MCF 10A (cell line): ENCODE measurements around the gene KLHDC4. TPM values are rescaled to one million over a fixed set of nuclear protein-coding genes. Genes with fewer than 3 reads are reported as not detected.

ENCODE experiments used
- BruUV-seq: library from RNA; stranded (reverse); fragments of 400-500 nt; replicated peaks from 2 replicates; lab custom pipeline; 2021; lab: Mats Ljungman, UMichigan
- CTCF ChIA-PET: fragments of 300-600 bp; sonication (Branson Sonifier 250); formaldehyde crosslinking; extraction: SDS; loops from one replicate; lab custom pipeline; 2021; ENCODE audit warnings: antibody characterized with exemption, inconsistent platforms; lab: Yijun Ruan, JAX
- POLR2A ChIA-PET: fragments of 300-600, 350-650 bp; sonication (Branson Sonifier 250); formaldehyde crosslinking; extraction: SDS; loops from one replicate; lab custom pipeline; 2020; ENCODE audit warnings: antibody characterized with exemption, inconsistent platforms; lab: Yijun Ruan, JAX
- DNase-seq: peaks from one replicate; pipeline ENCODE4 v3.0.0-alpha.2; 2018; ENCODE audit not compliant: unreplicated experiment
- H3K27ac Mint-ChIP-seq: one replicate; pipeline ENCODE4 v1.8.0; 2022; ENCODE audit warnings: mild to moderate bottlenecking, low read depth, mixed read lengths; ENCODE audit not compliant: unreplicated experiment
- H3K27me3 Mint-ChIP-seq: one replicate; pipeline ENCODE4 v1.8.0; 2022; ENCODE audit warnings: mixed read lengths; ENCODE audit not compliant: insufficient read depth, unreplicated experiment
- H3K36me3 Mint-ChIP-seq: one replicate; pipeline ENCODE4 v1.8.0; 2022; ENCODE audit warnings: mild to moderate bottlenecking, moderate library complexity, mixed read lengths; ENCODE audit not compliant: insufficient read depth, unreplicated experiment
- H3K4me1 Mint-ChIP-seq: one replicate; pipeline ENCODE4 v1.8.0; 2022; ENCODE audit warnings: mixed read lengths; ENCODE audit not compliant: insufficient read depth, unreplicated experiment
- H3K4me3 Mint-ChIP-seq: one replicate; pipeline ENCODE4 v1.8.0; 2022; ENCODE audit warnings: mild to moderate bottlenecking, moderate library complexity, mixed read lengths; ENCODE audit not compliant: unreplicated experiment
- H3K9me3 Mint-ChIP-seq: one replicate; pipeline ENCODE4 v1.8.0; 2022; ENCODE audit warnings: mixed read lengths; ENCODE audit not compliant: unreplicated experiment
- intact Hi-C: fragments of 100-400 bp; cut with micrococcal nuclease; formaldehyde crosslinking; loops from 2 replicates; pipeline ENCODE4 v1.14.1; 2022
- total RNA-seq: library from RNA; stranded (reverse); gene quantifications from 2 replicates; pipeline ENCODE4 v1.2.3, GENCODE V29; 2022
- TF ChIP-seq, protein P1 (sequence below): fragments of 200-600 bp; IDR thresholded peaks from one replicate; pipeline ENCODE4 v1.8.0; 2022; ENCODE audit warnings: antibody characterized with exemption, mild to moderate bottlenecking; ENCODE audit not compliant: unreplicated experiment

The KLHDC4 gene
- total RNA-seq, 1 experiment from 2014 or later = 106 TPM

DNA sequence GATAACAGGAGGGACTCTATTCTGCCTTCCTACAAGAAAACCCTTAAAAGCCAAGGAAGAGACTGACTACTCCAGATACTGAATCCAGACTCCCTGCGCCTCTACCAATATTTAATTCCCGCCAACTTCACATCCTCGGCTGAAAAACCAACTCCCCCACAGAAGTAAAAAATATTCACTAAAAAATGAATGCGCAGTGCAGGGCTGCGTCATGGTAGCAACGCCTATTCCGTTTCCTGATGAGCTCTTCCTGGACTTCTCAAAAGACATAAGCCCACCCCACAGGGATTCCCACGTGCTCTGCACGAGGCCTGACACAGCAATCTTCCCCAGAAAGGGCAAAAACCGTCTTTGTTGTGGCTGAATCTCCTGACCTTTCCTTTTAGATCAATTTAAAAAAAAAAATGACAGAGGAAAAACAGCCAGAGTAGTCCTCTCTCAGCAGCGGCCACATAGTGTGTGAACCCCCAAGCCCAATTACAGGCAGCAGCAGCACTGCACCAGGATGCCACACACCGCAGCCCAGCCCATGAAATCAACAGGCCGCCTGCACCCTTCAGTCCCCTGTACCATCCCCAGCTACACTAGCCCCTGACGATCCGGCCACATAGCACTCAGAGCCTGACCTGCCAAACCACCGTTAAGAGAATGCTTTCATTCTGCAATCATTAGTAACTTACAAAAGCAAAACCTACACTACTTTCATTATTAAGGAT lies 23.9 kb downstream of the KLHDC4 start:
- Mint-ChIP-seq H3K27ac (no peak overlapping the region), H3K9me3 (no peaks in the 10 kb centered on the region)

DNA sequence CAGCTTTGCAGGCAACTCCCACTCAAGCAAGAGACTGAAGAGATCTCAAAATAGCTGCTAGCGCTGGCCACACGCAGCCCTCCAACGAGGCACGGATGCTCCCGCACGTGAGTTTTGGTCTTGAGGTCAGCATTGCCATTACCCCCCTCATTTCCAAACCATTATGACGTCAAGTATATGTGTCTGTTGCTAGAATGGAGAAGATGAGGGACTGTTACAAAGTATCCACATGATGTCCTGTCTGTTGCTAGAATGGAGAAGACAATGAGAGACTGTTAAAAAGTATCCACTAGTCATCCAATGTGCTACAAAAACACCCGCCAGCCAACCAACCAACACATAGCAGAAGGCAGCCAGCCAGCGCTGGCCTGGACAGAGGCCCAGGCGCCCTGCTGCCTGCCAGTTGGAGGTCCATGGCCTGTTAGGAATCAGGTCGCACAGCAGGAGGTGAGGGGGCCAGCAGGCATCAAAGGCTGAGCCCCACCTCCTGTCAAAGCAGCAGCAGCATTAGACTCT lies 24.8 kb downstream of the KLHDC4 start:
- TF ChIP-seq, protein P1, sequence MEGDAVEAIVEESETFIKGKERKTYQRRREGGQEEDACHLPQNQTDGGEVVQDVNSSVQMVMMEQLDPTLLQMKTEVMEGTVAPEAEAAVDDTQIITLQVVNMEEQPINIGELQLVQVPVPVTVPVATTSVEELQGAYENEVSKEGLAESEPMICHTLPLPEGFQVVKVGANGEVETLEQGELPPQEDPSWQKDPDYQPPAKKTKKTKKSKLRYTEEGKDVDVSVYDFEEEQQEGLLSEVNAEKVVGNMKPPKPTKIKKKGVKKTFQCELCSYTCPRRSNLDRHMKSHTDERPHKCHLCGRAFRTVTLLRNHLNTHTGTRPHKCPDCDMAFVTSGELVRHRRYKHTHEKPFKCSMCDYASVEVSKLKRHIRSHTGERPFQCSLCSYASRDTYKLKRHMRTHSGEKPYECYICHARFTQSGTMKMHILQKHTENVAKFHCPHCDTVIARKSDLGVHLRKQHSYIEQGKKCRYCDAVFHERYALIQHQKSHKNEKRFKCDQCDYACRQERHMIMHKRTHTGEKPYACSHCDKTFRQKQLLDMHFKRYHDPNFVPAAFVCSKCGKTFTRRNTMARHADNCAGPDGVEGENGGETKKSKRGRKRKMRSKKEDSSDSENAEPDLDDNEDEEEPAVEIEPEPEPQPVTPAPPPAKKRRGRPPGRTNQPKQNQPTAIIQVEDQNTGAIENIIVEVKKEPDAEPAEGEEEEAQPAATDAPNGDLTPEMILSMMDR = no peak
- peaks cover 6% of the 10 kb centered on the region for H3K4me1 Mint-ChIP-seq
- peak overlapping the region; percentile 11 for H3K27ac Mint-ChIP-seq
- DNase-seq = no peak
- no peaks in the 10 kb centered on the region for H3K27me3 Mint-ChIP-seq
- H3K9me3 Mint-ChIP-seq = no peaks in the 10 kb centered on the region
- peaks cover 36% of the 10 kb centered on the region for H3K36me3 Mint-ChIP-seq
- BruUV-seq = no TSS peak
- ChIA-PET CTCF (no interaction called here), POLR2A (no interaction called here)
- intact Hi-C loops = no loop called here
- H3K4me3 Mint-ChIP-seq = no peak overlapping the region

More for the DNA sequence above, 23.9 kb downstream of the KLHDC4 start:
- Mint-ChIP-seq H3K27me3 (no peaks in the 10 kb centered on the region), H3K36me3 (peaks cover 45% of the 10 kb centered on the region), H3K4me1 (peaks cover 6% of the 10 kb centered on the region), H3K4me3 (no peak overlapping the region)
- intact Hi-C loops = no loop called here
- no peak for DNase-seq
- TF ChIP-seq, protein P1 = no peak
- POLR2A ChIA-PET = no interaction called here
- CTCF ChIA-PET = interaction anchor here (0.7 to 1.2 kb wide), 2 partner anchors 19 to 168 kb away, joined by 3 read pairs; no protein-coding TSS in a partner anchor
- no TSS peak for BruUV-seq

DNA sequence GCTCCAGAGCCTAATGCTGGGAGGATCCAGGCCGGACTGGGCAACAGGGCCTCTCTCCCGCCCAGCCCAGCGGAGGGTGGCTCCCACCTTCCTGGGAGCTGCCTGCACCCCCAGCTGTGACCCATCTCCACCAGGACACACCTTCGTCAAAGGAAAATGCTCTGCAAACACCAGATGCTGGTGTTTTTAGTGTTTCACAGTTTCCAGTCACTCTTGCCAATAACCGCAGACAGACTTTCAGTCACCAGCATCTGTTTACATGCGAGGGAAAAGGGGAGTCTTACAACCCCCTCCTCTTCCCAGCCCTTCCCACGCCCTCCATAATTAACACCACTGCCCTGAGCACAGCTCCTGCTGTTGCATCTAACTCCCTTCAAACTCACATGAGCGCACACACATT lies 25.3 kb downstream of the KLHDC4 start:
- CTCF ChIA-PET = no interaction called here
- no peak for DNase-seq
- no TSS peak for BruUV-seq

DNA sequence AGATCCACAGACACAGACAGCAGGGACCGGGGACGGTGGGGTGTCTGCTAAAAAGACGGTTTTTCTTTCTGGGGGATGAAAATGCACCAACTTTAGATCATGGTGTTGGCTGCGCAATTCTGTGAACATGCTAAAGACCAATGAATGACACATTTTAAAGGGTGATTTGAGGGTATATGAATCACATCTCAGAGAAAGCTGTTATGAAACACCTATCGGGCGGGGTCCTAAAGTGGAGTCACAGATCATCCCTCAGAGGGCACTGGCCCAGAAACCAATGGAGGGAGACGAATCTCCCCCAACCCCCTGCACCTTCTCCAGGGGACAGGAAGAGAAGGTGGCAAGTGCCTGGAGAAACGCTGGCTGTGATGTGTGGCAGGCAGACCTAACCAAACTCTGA lies 26.0 kb downstream of the KLHDC4 start:
- Mint-ChIP-seq H3K9me3 (no peaks in the 10 kb centered on the region), H3K4me3 (no peak overlapping the region), H3K27ac (no peak overlapping the region), H3K4me1 (peaks cover 6% of the 10 kb centered on the region), H3K27me3 (no peaks in the 10 kb centered on the region), H3K36me3 (peaks cover 33% of the 10 kb centered on the region)
- TF ChIP-seq, protein P1 = no peak
- POLR2A ChIA-PET = interaction anchor here (0.9 kb wide), 1 partner anchor 26 kb away, joined by 4 read pairs; the partner anchor contains the start of gene KLHDC4
- intact Hi-C loops = no loop called here
- CTCF ChIA-PET = no interaction called here
- DNase-seq = peak; percentile 18
- no TSS peak for BruUV-seq

More for the DNA sequence above, 25.3 kb downstream of the KLHDC4 start:
- TF ChIP-seq, protein P1 = no peak
- intact Hi-C loops = no loop called here
- no peaks in the 10 kb centered on the region for H3K9me3 Mint-ChIP-seq
- no peak overlapping the region for H3K4me3 Mint-ChIP-seq
- H3K4me1 Mint-ChIP-seq = peaks cover 6% of the 10 kb centered on the region
- H3K36me3 Mint-ChIP-seq = peaks cover 33% of the 10 kb centered on the region
- no peaks in the 10 kb centered on the region for H3K27me3 Mint-ChIP-seq
- POLR2A ChIA-PET = interaction anchor here (0.9 kb wide), 1 partner anchor 25 kb away, joined by 4 read pairs; the partner anchor contains the start of gene KLHDC4
- H3K27ac Mint-ChIP-seq = peak overlapping the region; percentile 11
